ENCODE data around the gene RBMS1.

DNA sequence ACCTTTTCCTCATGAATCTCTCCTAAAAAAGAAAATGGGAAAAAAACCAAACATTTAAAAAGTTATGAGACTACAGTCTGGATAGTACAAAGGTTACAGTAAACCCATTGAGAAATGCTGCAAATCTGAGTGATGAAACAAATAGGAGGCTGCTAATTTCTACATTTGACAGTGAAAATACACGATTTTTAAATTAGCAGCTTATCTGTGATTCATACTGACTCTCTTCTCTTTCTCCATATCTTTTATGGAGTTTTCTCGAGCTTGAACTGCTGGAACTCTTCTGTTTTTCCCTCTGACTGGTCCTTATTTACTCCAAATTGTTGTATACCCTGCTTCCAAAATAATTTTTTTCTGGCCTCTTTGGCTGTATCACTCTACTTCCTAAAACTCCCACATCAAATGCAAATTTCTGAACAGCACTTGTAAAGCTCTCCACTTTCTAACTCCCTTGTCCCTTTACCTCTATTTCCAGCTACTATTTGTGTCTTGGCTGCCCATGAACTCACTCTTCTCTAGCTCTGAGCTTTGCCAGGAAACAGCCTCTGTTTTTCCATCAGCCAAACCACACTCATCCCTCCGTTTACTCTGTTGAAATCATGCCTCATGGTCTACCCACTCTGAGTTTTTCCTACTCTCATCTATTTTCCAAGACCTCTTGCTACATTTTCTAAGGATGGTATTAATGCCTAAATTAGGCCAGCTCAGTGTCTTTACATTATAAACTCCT lies 73.7 kb downstream of the RBMS1 start:
- TF ChIP-seq, protein P1, sequence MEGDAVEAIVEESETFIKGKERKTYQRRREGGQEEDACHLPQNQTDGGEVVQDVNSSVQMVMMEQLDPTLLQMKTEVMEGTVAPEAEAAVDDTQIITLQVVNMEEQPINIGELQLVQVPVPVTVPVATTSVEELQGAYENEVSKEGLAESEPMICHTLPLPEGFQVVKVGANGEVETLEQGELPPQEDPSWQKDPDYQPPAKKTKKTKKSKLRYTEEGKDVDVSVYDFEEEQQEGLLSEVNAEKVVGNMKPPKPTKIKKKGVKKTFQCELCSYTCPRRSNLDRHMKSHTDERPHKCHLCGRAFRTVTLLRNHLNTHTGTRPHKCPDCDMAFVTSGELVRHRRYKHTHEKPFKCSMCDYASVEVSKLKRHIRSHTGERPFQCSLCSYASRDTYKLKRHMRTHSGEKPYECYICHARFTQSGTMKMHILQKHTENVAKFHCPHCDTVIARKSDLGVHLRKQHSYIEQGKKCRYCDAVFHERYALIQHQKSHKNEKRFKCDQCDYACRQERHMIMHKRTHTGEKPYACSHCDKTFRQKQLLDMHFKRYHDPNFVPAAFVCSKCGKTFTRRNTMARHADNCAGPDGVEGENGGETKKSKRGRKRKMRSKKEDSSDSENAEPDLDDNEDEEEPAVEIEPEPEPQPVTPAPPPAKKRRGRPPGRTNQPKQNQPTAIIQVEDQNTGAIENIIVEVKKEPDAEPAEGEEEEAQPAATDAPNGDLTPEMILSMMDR (IDR thresholded peaks at IDR 0.05; ENCODE audit: low read depth, low read length, poor library complexity, severe bottlenecking) = no peak
- TF ChIP-seq EZH2phosphoT487 (IDR thresholded peaks at IDR 0.05; ENCODE audit: borderline replicate concordance, low read length) = no peak

Measured in DOHH2 (cell line).